H9 (cell line): ENCODE measurements around the gene ANKMY2. TPM values are rescaled to one million over a fixed set of nuclear protein-coding genes. Genes with fewer than 3 reads are reported as not detected.

Source experiments
- DNase-seq: peaks from one replicate; pipeline ENCODE4 v3.0.0-alpha.2; 2017
- H2AFZ ChIP-seq: one replicate; pipeline ENCODE4 v1.6.1; 2013; ENCODE audit warnings: mild to moderate bottlenecking, low read length, control low read depth, moderate library complexity
- H2AK5ac ChIP-seq: 2 replicates; pipeline ENCODE4 v1.6.1; 2013; ENCODE audit warnings: low read length, control low read depth, mixed read lengths; ENCODE audit not compliant: insufficient read length
- H2BK120ac ChIP-seq: one replicate; pipeline ENCODE4 v1.6.1; 2013; ENCODE audit warnings: low read depth, mild to moderate bottlenecking, low read length, control low read depth, inconsistent platforms; ENCODE audit not compliant: poor library complexity, severe bottlenecking
- H2BK12ac ChIP-seq: 2 replicates; pipeline ENCODE4 v1.6.1; 2013; ENCODE audit warnings: low read length, control low read depth, mixed read lengths, low read depth; ENCODE audit not compliant: insufficient read length
- H2BK15ac ChIP-seq: 2 replicates; pipeline ENCODE4 v1.6.1; 2013; ENCODE audit warnings: low read depth, low read length, control low read depth
- H2BK20ac ChIP-seq: one replicate; pipeline ENCODE4 v1.6.1; 2013; ENCODE audit warnings: low read depth, mild to moderate bottlenecking, low read length, control low read depth, inconsistent platforms; ENCODE audit not compliant: poor library complexity, severe bottlenecking
- H2BK5ac ChIP-seq: 2 replicates; pipeline ENCODE4 v1.6.1; 2013; ENCODE audit warnings: low read length, control low read depth, mixed read lengths; ENCODE audit not compliant: insufficient read length
- H3K14ac ChIP-seq: 2 replicates; pipeline ENCODE4 v1.6.1; 2013; ENCODE audit warnings: low read length, control low read depth; ENCODE audit not compliant: insufficient read depth
- H3K18ac ChIP-seq: 2 replicates; pipeline ENCODE4 v1.6.1; 2013; ENCODE audit warnings: low read depth, mild to moderate bottlenecking, mixed read lengths, low read length, control low read depth; ENCODE audit not compliant: insufficient read length
- H3K23ac ChIP-seq: 2 replicates; pipeline ENCODE4 v1.6.1; 2013; ENCODE audit warnings: low read length, control low read depth, mixed read lengths, low read depth; ENCODE audit not compliant: insufficient read length
- H3K23me2 ChIP-seq: 2 replicates; pipeline ENCODE4 v1.6.1; 2013; ENCODE audit warnings: low read depth, mild to moderate bottlenecking, mixed read lengths, low read length, control low read depth; ENCODE audit not compliant: insufficient read length, poor library complexity, severe bottlenecking
- H3K27ac ChIP-seq: 2 replicates; pipeline ENCODE4 v1.5.1; 2013; ENCODE audit warnings: low read length, control low read depth, mixed read lengths, low read depth; ENCODE audit not compliant: insufficient read length
- H3K27me3 ChIP-seq: 2 replicates; pipeline ENCODE4 v1.6.1; 2013; ENCODE audit warnings: low read length, control low read depth, inconsistent platforms; ENCODE audit not compliant: insufficient read depth
- H3K4ac ChIP-seq: 2 replicates; pipeline ENCODE4 v1.6.1; 2013; ENCODE audit warnings: low read depth, mild to moderate bottlenecking, control low read depth, inconsistent platforms, low read length, moderate library complexity
- H3K4me1 ChIP-seq: 2 replicates; pipeline ENCODE4 v1.6.1; 2013; ENCODE audit warnings: low read length, control low read depth, inconsistent platforms; ENCODE audit not compliant: insufficient read depth
- H3K4me2 ChIP-seq: 2 replicates; pipeline ENCODE4 v1.6.1; 2013; ENCODE audit warnings: low read length, control low read depth, mixed read lengths; ENCODE audit not compliant: insufficient read length, insufficient read depth
- H3K56ac ChIP-seq: 2 replicates; pipeline ENCODE4 v1.6.1; 2013; ENCODE audit warnings: low read depth, mild to moderate bottlenecking, mixed read lengths, low read length, control low read depth; ENCODE audit not compliant: insufficient read length
- H3K79me1 ChIP-seq: 2 replicates; pipeline ENCODE4 v1.6.1; 2013; ENCODE audit warnings: low read depth, mild to moderate bottlenecking, moderate library complexity, low read length, control low read depth, inconsistent platforms; ENCODE audit not compliant: insufficient read depth, poor library complexity, severe bottlenecking
- H3K79me2 ChIP-seq: 2 replicates; pipeline ENCODE4 v1.6.1; 2013; ENCODE audit warnings: low read length, control low read depth, inconsistent platforms; ENCODE audit not compliant: insufficient read depth
- H3K9ac ChIP-seq: 2 replicates; pipeline ENCODE4 v1.6.1; 2013; ENCODE audit warnings: low read length, control low read depth, mixed read lengths; ENCODE audit not compliant: insufficient read length; ENCODE audit errors: extremely low read depth
- H3K9me3 ChIP-seq: one replicate; pipeline ENCODE4 v1.6.1; 2013; ENCODE audit warnings: low read depth, low read length, inconsistent platforms; ENCODE audit not compliant: control insufficient read depth
- H3T11ph ChIP-seq: one replicate; pipeline ENCODE4 v1.6.1; 2013; ENCODE audit warnings: mild to moderate bottlenecking, low read length, control low read depth, inconsistent platforms
- H4K20me1 ChIP-seq: one replicate; pipeline ENCODE4 v1.6.1; 2013; ENCODE audit not compliant: control insufficient read depth, insufficient read length, insufficient read depth
- H4K5ac ChIP-seq: 2 replicates; pipeline ENCODE4 v1.6.1; 2013; ENCODE audit warnings: low read depth, mild to moderate bottlenecking, mixed read lengths, low read length, control low read depth; ENCODE audit not compliant: insufficient read length
- H4K8ac ChIP-seq: replicated peaks from 2 replicates; pipeline ENCODE4 v1.6.1; 2013; ENCODE audit warnings: low read length, control low read depth, mixed read lengths, low read depth; ENCODE audit not compliant: insufficient read length
- H4K91ac ChIP-seq: 2 replicates; pipeline ENCODE4 v1.6.1; 2013; ENCODE audit warnings: low read depth, mild to moderate bottlenecking, moderate library complexity, mixed read lengths, low read length, control low read depth; ENCODE audit not compliant: insufficient read length
- H3K27ac Mint-ChIP-seq, 3 experiments: 2 replicates in 2 of 3; 3 replicates in 1 of 3; pipeline ENCODE4 v1.8.0; 2020 to 2021; ENCODE audit warnings: mixed read lengths in 3 of 3, mild to moderate bottlenecking in 1 of 3, moderate library complexity in 1 of 3
- H3K27me3 Mint-ChIP-seq: 2 replicates; pipeline ENCODE4 v1.8.0; 2021; ENCODE audit warnings: low read depth, mild to moderate bottlenecking, moderate library complexity, mixed read lengths
- H3K36me3 Mint-ChIP-seq, 3 experiments: 2 replicates in 2 of 3; 3 replicates in 1 of 3; pipeline ENCODE4 v1.8.0; 2020 to 2021; ENCODE audit warnings: low read depth in 3 of 3, mixed read lengths in 3 of 3; ENCODE audit not compliant: insufficient read depth in 1 of 3
- H3K4me1 Mint-ChIP-seq, 2 experiments: 2 replicates each; pipeline ENCODE4 v1.8.0; 2020; ENCODE audit warnings: mixed read lengths in 2 of 2
- H3K4me3 Mint-ChIP-seq, 2 experiments: 2 replicates in 1 of 2; 3 replicates in 1 of 2; pipeline ENCODE4 v1.8.0; 2020 to 2021; ENCODE audit warnings: mild to moderate bottlenecking in 2 of 2, mixed read lengths in 2 of 2, moderate library complexity in 1 of 2
- H3K9me3 Mint-ChIP-seq, 2 experiments: 2 replicates in 1 of 2; 3 replicates in 1 of 2; pipeline ENCODE4 v1.8.0; 2020; ENCODE audit warnings: mild to moderate bottlenecking in 2 of 2, mixed read lengths in 2 of 2, moderate library complexity in 1 of 2
- CTCF ChIP-seq: fragments of 200-600 bp; sonication (generic); conservative IDR thresholded peaks from 3 replicates; pipeline ENCODE4 v1.8.0; 2021; ENCODE audit warnings: antibody characterized with exemption, mild to moderate bottlenecking
- WGBS: extraction: QIAGEN DNeasy Blood & Tissue Kit; methylation state at CpG from one replicate; pipeline ENCODE4 v1.1.7; 2013; ENCODE audit warnings: missing lambda C conversion rate, low lambda C conversion rate, mixed read lengths; ENCODE audit not compliant: insufficient read length; ENCODE audit errors: extremely low coverage; 5-methylcytosine and 5-hydroxymethylcytosine counted together
- total RNA-seq: library from RNA; stranded (reverse); gene quantifications from 2 replicates; pipeline ENCODE4 v1.2.1, GENCODE V29; 2021

Gene ANKMY2
- total RNA-seq, 1 experiment from 2014 or later, result 12.7 TPM

GRCh38 chr7:16670021-16670420, 24.5 kb upstream of the ANKMY2 start:
- Histone ChIP-seq H3K4ac (no peak overlapping the region), H3K56ac (no peak overlapping the region), H3K4me1 (peaks cover 3% of the 10 kb centered on the region; the same call in 1 of the 2 replicates), H4K8ac (no peak overlapping the region), H4K20me1 (no peaks in the 10 kb centered on the region), H3K27ac (no peak overlapping the region), H4K5ac (no peak overlapping the region), H2BK120ac (no peak overlapping the region), H3K14ac (no peak overlapping the region), H2BK12ac (no peak overlapping the region), H3T11ph (no peak overlapping the region), H3K9me3 (no peaks in the 10 kb centered on the region), H3K4me2 (no peak overlapping the region), H4K91ac (no peak overlapping the region), H2BK15ac (no peak overlapping the region), H2BK5ac (no peak overlapping the region), H3K23ac (no peak overlapping the region), H3K27me3 (no peaks in the 10 kb centered on the region), H3K79me2 (no peaks in the 10 kb centered on the region; the same call in 1 of the 2 replicates), H2BK20ac (no peak overlapping the region), H2AFZ (no peak overlapping the region), H2AK5ac (no peak overlapping the region), H3K9ac (no peak overlapping the region), H3K79me1 (no peaks in the 10 kb centered on the region), H3K23me2 (no peaks in the 10 kb centered on the region), H3K18ac (no peak overlapping the region)
- no peak for DNase-seq
- Mint-ChIP-seq H3K27me3 (no peaks in the 10 kb centered on the region), H3K4me1 (peaks cover 34 to 36% of the 10 kb centered on the region in 2 experiments), H3K36me3 (peaks cover 25 to 42% (median 33%) of the 10 kb centered on the region in 3 experiments), H3K4me3 (no peak overlapping the region), H3K27ac (peak overlapping the region; percentile 20 to 93 (median 25); a peak in 6 of 7 replicates), H3K9me3 (no peaks in the 10 kb centered on the region)
- WGBS, result no CpG with 5 or more reads among the region's 1 CpG
- no peak for TF ChIP-seq CTCF
